Uterus (tissue), 4 donors: ENCODE measurements around the gene GART. TPM values are rescaled to one million over a fixed set of nuclear protein-coding genes. Genes with fewer than 3 reads are reported as not detected.

Experiments used
- DNase-seq, 2 donors: peaks; one replicate each; pipeline ENCODE4 v3.0.0-alpha.2; 2019 to 2020
- H3K27ac ChIP-seq, 2 donors: fragments of 200-600 bp; sonication (generic); 1 replicate in 1 of 2; 2 replicates in 1 of 2; pipeline ENCODE4 v1.5.1; 2016 to 2018
- H3K27me3 ChIP-seq, 2 donors: fragments of 200-600 bp; sonication (generic); one replicate each; pipeline ENCODE4 v1.5.1; 2018 to 2019; ENCODE audit warnings: control low read depth in 1 of 2
- H3K36me3 ChIP-seq, 2 donors: fragments of 200-600 bp; sonication (generic); one replicate each; pipeline ENCODE4 v1.5.1; 2019; ENCODE audit warnings: control low read depth in 1 of 2
- H3K4me1 ChIP-seq, 2 donors: fragments of 200-600 bp; sonication (generic); one replicate each; pipeline ENCODE4 v1.5.1; 2018 to 2019; ENCODE audit warnings: control low read depth in 1 of 2
- H3K4me3 ChIP-seq, 2 donors: fragments of 200-600 bp; sonication (generic); 1 replicate in 1 of 2; 2 replicates in 1 of 2; pipeline ENCODE4 v1.5.1; 2018 to 2019; ENCODE audit warnings: mild to moderate bottlenecking in 1 of 2
- H3K9me3 ChIP-seq, 2 donors: fragments of 200-600 bp; sonication (generic); one replicate each; pipeline ENCODE4 v1.5.1; 2019; ENCODE audit warnings: control low read depth in 1 of 2
- CTCF ChIP-seq, 4 experiments: fragments of 200-600 bp in 2 of 4; fragments of 450-650 bp in 2 of 4; sonication (generic) in 2 of 4; IDR thresholded peaks; one replicate each; pipeline ENCODE4 v1.5.1; 2016 to 2019; ENCODE audit warnings: antibody characterized with exemption in 4 of 4, mild to moderate bottlenecking in 2 of 4, moderate library complexity in 1 of 4
- POLR2A ChIP-seq, 2 donors: fragments of 450-650 bp; IDR thresholded peaks; one replicate each; pipeline ENCODE4 v1.6.1; 2016; ENCODE audit warnings: antibody characterized with exemption in 2 of 2, mild to moderate bottlenecking in 1 of 2, moderate library complexity in 1 of 2
- intact Hi-C: fragments of 100-400 bp; cut with DNase I; formaldehyde crosslinking; loops from one replicate; pipeline ENCODE4 v1.15.1; 2023; ENCODE audit warnings: low total_unique reads
- total RNA-seq, 4 donors: library from RNA; depleted of rRNA in 3 of 4; stranded (reverse); fragments of >200 nt in 3 of 4; gene quantifications; one replicate each; pipeline versions ENCODE4 v1.1.0 to v1.2.4, GENCODE V29; 2014 to 2023
- donor health status: DM: yes; HTN: yes; CAD: no.

The GART gene
- total RNA-seq, 4 donors from 2014 or later, result 10.5 to 120 (median 36.6) TPM

GRCh38 chr21:33560965-33561364 is 19.0 kb upstream of the GART start:
- no peak overlapping the region for H3K4me3 ChIP-seq
- H3K27me3 ChIP-seq, result no peaks in the 10 kb centered on the region
- DNase-seq, result no peak
- H3K27ac ChIP-seq, result no peak overlapping the region
- H3K4me1 ChIP-seq, result peaks cover 0 to 1% of the 10 kb centered on the region in 2 donors
- intact Hi-C loops, result no loop called here
- TF ChIP-seq CTCF (IDR thresholded peaks at IDR 0.05), result no peak
- TF ChIP-seq POLR2A (IDR thresholded peaks at IDR 0.05), result no peak
- H3K36me3 ChIP-seq, result no peaks in the 10 kb centered on the region
- no peaks in the 10 kb centered on the region for H3K9me3 ChIP-seq

GRCh38 chr21:33559813-33560212 is 17.9 kb upstream of the GART start:
- peaks cover 0 to 7% of the 10 kb centered on the region in 2 donors for H3K4me1 ChIP-seq
- no peak overlapping the region for H3K27ac ChIP-seq
- H3K9me3 ChIP-seq, result no peaks in the 10 kb centered on the region
- TF ChIP-seq CTCF (IDR thresholded peaks at IDR 0.05) (no peak), POLR2A (IDR thresholded peaks at IDR 0.05) (no peak)
- no peaks in the 10 kb centered on the region for H3K27me3 ChIP-seq
- no peak for DNase-seq
- H3K4me3 ChIP-seq, result no peak overlapping the region
- H3K36me3 ChIP-seq, result no peaks in the 10 kb centered on the region
- intact Hi-C loops, result no loop called here

GRCh38 chr21:33558777-33559421 is 17.0 kb upstream of the GART start:
- intact Hi-C loops, result no loop called here
- Histone ChIP-seq H3K27ac (no peak overlapping the region), H3K36me3 (no peaks in the 10 kb centered on the region), H3K27me3 (no peaks in the 10 kb centered on the region), H3K4me1 (peaks cover 0 to 7% of the 10 kb centered on the region in 2 donors), H3K9me3 (no peaks in the 10 kb centered on the region), H3K4me3 (no peak overlapping the region)
- TF ChIP-seq POLR2A (IDR thresholded peaks at IDR 0.05) (no peak), CTCF (IDR thresholded peaks at IDR 0.05) (no peak)
- no peak for DNase-seq

- Histone ChIP-seq H3K27ac (no peak overlapping the region), H3K9me3 (no peaks in the 10 kb centered on the region), H3K4me3 (no peak overlapping the region), H3K27me3 (no peaks in the 10 kb centered on the region), H3K4me1 (peaks cover 0 to 7% of the 10 kb centered on the region in 2 donors), H3K36me3 (no peaks in the 10 kb centered on the region)
- DNase-seq, result no peak
- no peak for TF ChIP-seq CTCF (IDR thresholded peaks at IDR 0.05)
- TF ChIP-seq POLR2A (IDR thresholded peaks at IDR 0.05), result no peak
- intact Hi-C loops, result no loop called here
These were observed 15.5 kb upstream of the GART start for GRCh38 chr21:33557447-33557846.

- Histone ChIP-seq H3K9me3 (no peaks in the 10 kb centered on the region), H3K4me1 (peaks cover 0 to 7% of the 10 kb centered on the region in 2 donors), H3K36me3 (no peaks in the 10 kb centered on the region), H3K4me3 (no peak overlapping the region), H3K27ac (no peak overlapping the region), H3K27me3 (no peaks in the 10 kb centered on the region)
- intact Hi-C loops, result no loop called here
- TF ChIP-seq CTCF (IDR thresholded peaks at IDR 0.05) (no peak), POLR2A (IDR thresholded peaks at IDR 0.05) (no peak)
- DNase-seq, result no peak
These were observed 13.0 kb upstream of the GART start for GRCh38 chr21:33554982-33555344.
